Keratinocyte (primary cell): ENCODE measurements around the gene BICD1. TPM values are rescaled to one million over a fixed set of nuclear protein-coding genes. Genes with fewer than 3 reads are reported as not detected.

Experiments used
- DNase-seq: peaks from one replicate; pipeline ENCODE4 v3.0.0-alpha.2; 2011; ENCODE audit warnings: low read depth, missing footprints, low spot score
- FAIRE-seq: peaks from 2 replicates; lab custom pipeline; 2011; peaks lifted over from hg19 to GRCh38; lab: Jason Lieb, UNC
- H2AFZ ChIP-seq: 2 replicates; pipeline ENCODE4 v1.6.0; 2012; ENCODE audit warnings: low read length, control low read depth, inconsistent platforms; ENCODE audit not compliant: control insufficient read depth
- H3K27ac ChIP-seq: 2 replicates; pipeline ENCODE4 v1.5.1; 2011; ENCODE audit warnings: low read length; ENCODE audit not compliant: control insufficient read depth, insufficient read depth
- H3K27me3 ChIP-seq: 3 replicates; pipeline ENCODE4 v1.6.0; 2011; ENCODE audit warnings: low read length; ENCODE audit not compliant: control insufficient read depth, insufficient read depth; ENCODE audit errors: extremely low read depth
- H3K36me3 ChIP-seq, 2 experiments: 2 replicates in 1 of 2; 3 replicates in 1 of 2; pipeline ENCODE4 v1.5.1; 2011; ENCODE audit warnings: low read length in 2 of 2, mild to moderate bottlenecking in 1 of 2; ENCODE audit not compliant: control insufficient read depth in 2 of 2, insufficient read depth in 2 of 2; ENCODE audit errors: extremely low read depth in 1 of 2
- H3K4me1 ChIP-seq: 3 replicates; pipeline ENCODE4 v1.5.1; 2011; ENCODE audit warnings: low read length; ENCODE audit not compliant: control insufficient read depth, insufficient read depth; ENCODE audit errors: extremely low read depth
- H3K4me2 ChIP-seq: 3 replicates; pipeline ENCODE4 v1.6.0; 2011; ENCODE audit warnings: low read depth, low read length; ENCODE audit not compliant: control insufficient read depth, insufficient read depth; ENCODE audit errors: extremely low read depth
- H3K4me3 ChIP-seq, 3 experiments: fragments of 200-600 bp in 1 of 3; sonication (generic) in 1 of 3; 2 replicates in 2 of 3; 3 replicates in 1 of 3; pipeline ENCODE4 v1.5.1; 2011 to 2016; ENCODE audit warnings: low read length in 3 of 3, mild to moderate bottlenecking in 3 of 3, control low read depth in 2 of 3, inconsistent platforms in 1 of 3, low read depth in 1 of 3, mixed read lengths in 1 of 3, mixed run types in 1 of 3, moderate library complexity in 1 of 3; ENCODE audit not compliant: control insufficient read depth in 2 of 3, insufficient read depth in 2 of 3; ENCODE audit errors: extremely low read depth in 1 of 3
- H3K79me2 ChIP-seq: 2 replicates; pipeline ENCODE4 v1.6.0; 2012; ENCODE audit warnings: low read length; ENCODE audit not compliant: control insufficient read depth, insufficient read depth
- H3K9ac ChIP-seq: 3 replicates; pipeline ENCODE4 v1.6.0; 2011; ENCODE audit warnings: low read length; ENCODE audit not compliant: control insufficient read depth, insufficient read depth; ENCODE audit errors: extremely low read depth
- H3K9me1 ChIP-seq: 3 replicates; pipeline ENCODE4 v1.6.0; 2011; ENCODE audit warnings: low read length; ENCODE audit not compliant: control insufficient read depth, insufficient read depth; ENCODE audit errors: extremely low read depth
- H3K9me3 ChIP-seq: 2 replicates; pipeline ENCODE4 v1.5.1; 2012; ENCODE audit warnings: low read depth, low read length; ENCODE audit not compliant: control insufficient read depth
- H4K20me1 ChIP-seq: 3 replicates; pipeline ENCODE4 v1.6.0; 2011; ENCODE audit warnings: low read length; ENCODE audit not compliant: control insufficient read depth, insufficient read depth; ENCODE audit errors: extremely low read depth
- EZH2 ChIP-seq: IDR thresholded peaks from one replicate; pipeline ENCODE4 v1.6.1; 2012; ENCODE audit warnings: inconsistent platforms, mild to moderate bottlenecking, low read length, moderate library complexity
- dilution Hi-C: fragments of 300-500 bp; cut with MboI; formaldehyde crosslinking; loops from one replicate; pipeline ENCODE4 v1.7.0; 2020; ENCODE audit warnings: low sequenced_read_pairs; ENCODE audit not compliant: extremely low pct_ligation_motif_present
- polyA plus RNA-seq, 5 experiments: library from polyadenylated mRNA; depleted of rRNA in 3 of 5; stranded (reverse) in 3 of 5; stranded (forward) in 1 of 5; unstranded in 1 of 5; fragments of >200 nt; gene quantifications; 1 replicate in 1 of 5; 2 replicates in 3 of 5; 3 replicates in 1 of 5; pipeline versions ENCODE4 v1.2.1 to v1.2.3, GENCODE V29; 2011 to 2012; ENCODE audit warnings: missing spikeins in 2 of 5, low read depth in 1 of 5, low replicate concordance in 1 of 5
- TF ChIP-seq, protein P1 (sequence below), 3 experiments: IDR thresholded peaks in 1 of 3; conservative IDR thresholded peaks in 1 of 3; optimal IDR thresholded peaks in 1 of 3; 2 replicates in 2 of 3; 3 replicates in 1 of 3; pipeline versions ENCODE3 to v1.5.1; 2011; ENCODE audit warnings: low read length in 3 of 3, mild to moderate bottlenecking in 3 of 3, moderate library complexity in 2 of 3, control low read depth in 1 of 3, inconsistent platforms in 1 of 3; ENCODE audit not compliant: insufficient read depth in 2 of 3; ENCODE audit errors: extremely low read depth in 1 of 3

Gene BICD1
- polyA plus RNA-seq, 1 donor (not counting 4 experiments of a cell fraction or from before 2014, with no cell fraction given), result 10.2 TPM

GRCh38 chr12:32367381-32367780 lies 260.7 kb downstream of the BICD1 start:
- Histone ChIP-seq H3K4me3 (no peak overlapping the region), H2AFZ (no peak overlapping the region), H3K36me3 (peaks cover 0 to 1% of the 10 kb centered on the region in 2 experiments), H3K9me1 (no peaks in the 10 kb centered on the region), H3K79me2 (no peaks in the 10 kb centered on the region), H3K27me3 (no peaks in the 10 kb centered on the region), H3K9me3 (no peaks in the 10 kb centered on the region), H3K4me1 (peaks cover 6% of the 10 kb centered on the region), H3K9ac (no peak overlapping the region), H4K20me1 (no peaks in the 10 kb centered on the region), H3K4me2 (no peak overlapping the region), H3K27ac (no peak overlapping the region)
- dilution Hi-C loops, result no loop called here
- DNase-seq (no peak), FAIRE-seq (no peak)
- TF ChIP-seq EZH2, result no peak
- TF ChIP-seq, protein P1, sequence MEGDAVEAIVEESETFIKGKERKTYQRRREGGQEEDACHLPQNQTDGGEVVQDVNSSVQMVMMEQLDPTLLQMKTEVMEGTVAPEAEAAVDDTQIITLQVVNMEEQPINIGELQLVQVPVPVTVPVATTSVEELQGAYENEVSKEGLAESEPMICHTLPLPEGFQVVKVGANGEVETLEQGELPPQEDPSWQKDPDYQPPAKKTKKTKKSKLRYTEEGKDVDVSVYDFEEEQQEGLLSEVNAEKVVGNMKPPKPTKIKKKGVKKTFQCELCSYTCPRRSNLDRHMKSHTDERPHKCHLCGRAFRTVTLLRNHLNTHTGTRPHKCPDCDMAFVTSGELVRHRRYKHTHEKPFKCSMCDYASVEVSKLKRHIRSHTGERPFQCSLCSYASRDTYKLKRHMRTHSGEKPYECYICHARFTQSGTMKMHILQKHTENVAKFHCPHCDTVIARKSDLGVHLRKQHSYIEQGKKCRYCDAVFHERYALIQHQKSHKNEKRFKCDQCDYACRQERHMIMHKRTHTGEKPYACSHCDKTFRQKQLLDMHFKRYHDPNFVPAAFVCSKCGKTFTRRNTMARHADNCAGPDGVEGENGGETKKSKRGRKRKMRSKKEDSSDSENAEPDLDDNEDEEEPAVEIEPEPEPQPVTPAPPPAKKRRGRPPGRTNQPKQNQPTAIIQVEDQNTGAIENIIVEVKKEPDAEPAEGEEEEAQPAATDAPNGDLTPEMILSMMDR (optimal IDR thresholded peaks at IDR 0.05 in 1 of 3, IDR thresholded peaks at IDR 0.05 in 1 of 3, conservative IDR thresholded peaks at IDR 0.05 in 1 of 3; ENCODE audit: extremely low read depth in 1 of 3, insufficient read depth in 2 of 3, low read length in 3 of 3), result no peak

GRCh38 chr12:32369202-32369601 lies 262.6 kb downstream of the BICD1 start:
- FAIRE-seq, result no peak

More at GRCh38 chr12:32369202-32369601, 262.6 kb downstream of the BICD1 start:
- H3K4me2 ChIP-seq, result no peak overlapping the region
- dilution Hi-C loops, result no loop called here
- no peaks in the 10 kb centered on the region for H3K27me3 ChIP-seq
- DNase-seq, result no peak
- TF ChIP-seq EZH2, result no peak
- TF ChIP-seq, protein P1 (optimal IDR thresholded peaks at IDR 0.05 in 1 of 3, IDR thresholded peaks at IDR 0.05 in 1 of 3, conservative IDR thresholded peaks at IDR 0.05 in 1 of 3; ENCODE audit: extremely low read depth in 1 of 3, insufficient read depth in 2 of 3, low read length in 3 of 3), result no peak
- no peaks in the 10 kb centered on the region for H4K20me1 ChIP-seq
- H3K4me1 ChIP-seq, result peaks cover 6% of the 10 kb centered on the region
- no peak overlapping the region for H3K4me3 ChIP-seq
- H3K36me3 ChIP-seq, result peaks cover 0 to 1% of the 10 kb centered on the region in 2 experiments
- no peak overlapping the region for H3K9ac ChIP-seq
- H3K9me3 ChIP-seq, result no peaks in the 10 kb centered on the region
- no peak overlapping the region for H2AFZ ChIP-seq
- no peak overlapping the region for H3K27ac ChIP-seq
- no peaks in the 10 kb centered on the region for H3K79me2 ChIP-seq
- no peaks in the 10 kb centered on the region for H3K9me1 ChIP-seq
